HepG2 (cell line): ENCODE results near the gene IGF2BP1. TPM values are rescaled to one million over a fixed set of nuclear protein-coding genes. Genes with fewer than 3 reads are reported as not detected.

ENCODE experiments used
- ATF3 ChIP-seq: sonication (generic); formaldehyde crosslinking; IDR thresholded peaks from 2 replicates; pipeline ENCODE4 v1.4.0; 2020; ENCODE audit warnings: missing genetic modification reagents
- CTCF ChIP-seq: sonication (generic); formaldehyde crosslinking; IDR thresholded peaks from 2 replicates; pipeline ENCODE4 v1.5.0; 2020; ENCODE audit warnings: mild to moderate bottlenecking, missing genetic modification reagents, moderate library complexity
- DR1 ChIP-seq: sonication (generic); formaldehyde crosslinking; IDR thresholded peaks from 2 replicates; pipeline ENCODE4 v1.8.0; 2021; ENCODE audit warnings: mild to moderate bottlenecking, missing genetic modification reagents, inconsistent platforms
- ETV5 ChIP-seq: IDR thresholded peaks from 2 replicates; pipeline ENCODE4 v1.6.1; 2018; ENCODE audit warnings: missing biosample characterization, missing genetic modification reagents, inconsistent platforms, borderline replicate concordance
- FOXA3 ChIP-seq: IDR thresholded peaks from 2 replicates; pipeline ENCODE4 v1.6.1; 2016; ENCODE audit warnings: missing genetic modification reagents, missing compliant biosample characterization
- FOXP1 ChIP-seq, 2 experiments: fragments of 450-650 bp in 1 of 2; IDR thresholded peaks; 2 replicates each; pipeline ENCODE4 v1.6.1; 2017 to 2018; ENCODE audit warnings: antibody characterized with exemption in 1 of 2
- ISX ChIP-seq: sonication (generic); formaldehyde crosslinking; conservative IDR thresholded peaks from 2 replicates; pipeline ENCODE4 v1.5.0; 2020; ENCODE audit warnings: missing genetic modification reagents
- NFIB ChIP-seq: sonication (generic); formaldehyde crosslinking; IDR thresholded peaks from 2 replicates; pipeline ENCODE4 v1.9.0; 2021; ENCODE audit warnings: missing genetic modification reagents, mild to moderate bottlenecking, borderline replicate concordance
- NR2F1 ChIP-seq, 2 experiments: fragments of 450-650 bp in 1 of 2; formaldehyde crosslinking in 1 of 2; IDR thresholded peaks; 2 replicates each; pipeline versions ENCODE4 v1.5.0 to v1.6.1; 2016 to 2020; ENCODE audit warnings: mild to moderate bottlenecking in 1 of 2, missing compliant biosample characterization in 1 of 2, missing genetic modification reagents in 1 of 2, moderate library complexity in 1 of 2
- SMAD9 ChIP-seq: sonication (generic); formaldehyde crosslinking; IDR thresholded peaks from 2 replicates; pipeline ENCODE4 v1.5.1; 2020; ENCODE audit warnings: mild to moderate bottlenecking, missing genetic modification reagents
- SNRNP70 ChIP-seq: fragments of 200-400 bp; formaldehyde crosslinking; IDR thresholded peaks from 2 replicates; pipeline ENCODE4 v1.6.1; 2017; ENCODE audit warnings: mild to moderate bottlenecking, low read depth, low read length, moderate library complexity
- UBTF ChIP-seq: sonication (generic); formaldehyde crosslinking; IDR thresholded peaks from 2 replicates; pipeline ENCODE4 v1.4.0; 2020; ENCODE audit warnings: mild to moderate bottlenecking, missing genetic modification reagents
- ZNF501 ChIP-seq: sonication (generic); formaldehyde crosslinking; IDR thresholded peaks from 2 replicates; pipeline ENCODE4 v1.5.1; 2020; ENCODE audit warnings: mild to moderate bottlenecking, moderate library complexity, missing genetic modification reagents
- ZNF549 ChIP-seq: sonication (generic); formaldehyde crosslinking; IDR thresholded peaks from 2 replicates; pipeline ENCODE4 v1.5.0; 2020; ENCODE audit warnings: missing genetic modification reagents
- ZNF781 ChIP-seq: sonication (generic); formaldehyde crosslinking; IDR thresholded peaks from 2 replicates; pipeline ENCODE4 v1.5.1; 2020; ENCODE audit warnings: borderline replicate concordance, mild to moderate bottlenecking, missing genetic modification reagents; ENCODE audit errors: not compliant biosample characterization
- polyA plus RNA-seq, 8 experiments: library from polyadenylated mRNA; depleted of rRNA in 3 of 8; stranded (reverse) in 7 of 8; unstranded in 1 of 8; fragments of >200 nt; fragmentation: Illumina TruSeq in 4 of 8; extraction: Trizol in 4 of 8; gene quantifications; 2 replicates each; pipeline versions ENCODE4 v1.2.1 to v1.2.3, GENCODE V29; 2011 to 2016; ENCODE audit warnings: low read depth in 4 of 8, missing spikeins in 1 of 8, mixed read lengths in 1 of 8; ENCODE audit not compliant: insufficient read depth in 1 of 8
- total RNA-seq, 5 experiments: library from RNA; depleted of rRNA; stranded (reverse); fragments of >200 nt; fragmentation: Illumina TruSeq; extraction: Trizol; gene quantifications; 2 replicates each; pipeline ENCODE4 v1.2.3, GENCODE V29; 2016; ENCODE audit warnings: low read depth in 1 of 5
- TF ChIP-seq, protein P1 (sequence below): sonication (generic); formaldehyde crosslinking; IDR thresholded peaks from 2 replicates; pipeline ENCODE4 v1.4.0; 2020; ENCODE audit warnings: missing genetic modification reagents, borderline replicate concordance
- TF ChIP-seq, protein P2 (sequence below): sonication (generic); formaldehyde crosslinking; IDR thresholded peaks from 2 replicates; pipeline ENCODE4 v1.8.0; 2022; ENCODE audit warnings: mild to moderate bottlenecking, missing genetic modification reagents
- TF ChIP-seq, protein P3 (sequence below): sonication (generic); formaldehyde crosslinking; IDR thresholded peaks from 2 replicates; pipeline ENCODE4 v1.4.0; 2020; ENCODE audit warnings: missing genetic modification reagents

IGF2BP1 gene
- total and polyA plus RNA-seq, 2 of the 13 experiments (the other 11 are each of a cell fraction or from before 2014, with no cell fraction given) = 29.7 to 75.1 TPM

- TF ChIP-seq, protein P1, sequence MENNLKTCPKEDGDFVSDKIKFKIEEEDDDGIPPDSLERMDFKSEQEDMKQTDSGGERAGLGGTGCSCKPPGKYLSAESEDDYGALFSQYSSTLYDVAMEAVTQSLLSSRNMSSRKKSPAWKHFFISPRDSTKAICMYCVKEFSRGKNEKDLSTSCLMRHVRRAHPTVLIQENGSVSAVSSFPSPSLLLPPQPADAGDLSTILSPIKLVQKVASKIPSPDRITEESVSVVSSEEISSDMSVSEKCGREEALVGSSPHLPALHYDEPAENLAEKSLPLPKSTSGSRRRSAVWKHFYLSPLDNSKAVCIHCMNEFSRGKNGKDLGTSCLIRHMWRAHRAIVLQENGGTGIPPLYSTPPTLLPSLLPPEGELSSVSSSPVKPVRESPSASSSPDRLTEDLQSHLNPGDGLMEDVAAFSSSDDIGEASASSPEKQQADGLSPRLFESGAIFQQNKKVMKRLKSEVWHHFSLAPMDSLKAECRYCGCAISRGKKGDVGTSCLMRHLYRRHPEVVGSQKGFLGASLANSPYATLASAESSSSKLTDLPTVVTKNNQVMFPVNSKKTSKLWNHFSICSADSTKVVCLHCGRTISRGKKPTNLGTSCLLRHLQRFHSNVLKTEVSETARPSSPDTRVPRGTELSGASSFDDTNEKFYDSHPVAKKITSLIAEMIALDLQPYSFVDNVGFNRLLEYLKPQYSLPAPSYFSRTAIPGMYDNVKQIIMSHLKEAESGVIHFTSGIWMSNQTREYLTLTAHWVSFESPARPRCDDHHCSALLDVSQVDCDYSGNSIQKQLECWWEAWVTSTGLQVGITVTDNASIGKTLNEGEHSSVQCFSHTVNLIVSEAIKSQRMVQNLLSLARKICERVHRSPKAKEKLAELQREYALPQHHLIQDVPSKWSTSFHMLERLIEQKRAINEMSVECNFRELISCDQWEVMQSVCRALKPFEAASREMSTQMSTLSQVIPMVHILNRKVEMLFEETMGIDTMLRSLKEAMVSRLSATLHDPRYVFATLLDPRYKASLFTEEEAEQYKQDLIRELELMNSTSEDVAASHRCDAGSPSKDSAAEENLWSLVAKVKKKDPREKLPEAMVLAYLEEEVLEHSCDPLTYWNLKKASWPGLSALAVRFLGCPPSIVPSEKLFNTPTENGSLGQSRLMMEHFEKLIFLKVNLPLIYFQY (CRISPR knock-in tag) = no peak
- TF ChIP-seq ISX (CRISPR knock-in tag) (no peak), NR2F1 (CRISPR knock-in tag; IDR thresholded peaks at IDR 0.05) (no peak), ZNF501 (CRISPR knock-in tag) (peak; percentile 72), ZNF549 (CRISPR knock-in tag) (no peak), ETV5 (CRISPR knock-in tag) (no peak), NFIB (CRISPR knock-in tag) (no peak), FOXP1 (IDR thresholded peaks at IDR 0.05) (no peak), FOXP1 (CRISPR knock-in tag; IDR thresholded peaks at IDR 0.05) (no peak), FOXA3 (CRISPR knock-in tag) (no peak), UBTF (CRISPR knock-in tag) (no peak), DR1 (CRISPR knock-in tag) (no peak), SMAD9 (CRISPR knock-in tag) (no peak), ATF3 (no peak), SNRNP70 (no peak), ZNF781 (peak; percentile 5), CTCF (CRISPR knock-in tag) (peak; percentile 48)
- TF ChIP-seq, protein P2, sequence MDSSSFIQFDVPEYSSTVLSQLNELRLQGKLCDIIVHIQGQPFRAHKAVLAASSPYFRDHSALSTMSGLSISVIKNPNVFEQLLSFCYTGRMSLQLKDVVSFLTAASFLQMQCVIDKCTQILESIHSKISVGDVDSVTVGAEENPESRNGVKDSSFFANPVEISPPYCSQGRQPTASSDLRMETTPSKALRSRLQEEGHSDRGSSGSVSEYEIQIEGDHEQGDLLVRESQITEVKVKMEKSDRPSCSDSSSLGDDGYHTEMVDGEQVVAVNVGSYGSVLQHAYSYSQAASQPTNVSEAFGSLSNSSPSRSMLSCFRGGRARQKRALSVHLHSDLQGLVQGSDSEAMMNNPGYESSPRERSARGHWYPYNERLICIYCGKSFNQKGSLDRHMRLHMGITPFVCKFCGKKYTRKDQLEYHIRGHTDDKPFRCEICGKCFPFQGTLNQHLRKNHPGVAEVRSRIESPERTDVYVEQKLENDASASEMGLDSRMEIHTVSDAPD (CRISPR knock-in tag) = 0 out of 2 replicates have a peak, but pooled peaks have one; percentile 28
- TF ChIP-seq, protein P3, sequence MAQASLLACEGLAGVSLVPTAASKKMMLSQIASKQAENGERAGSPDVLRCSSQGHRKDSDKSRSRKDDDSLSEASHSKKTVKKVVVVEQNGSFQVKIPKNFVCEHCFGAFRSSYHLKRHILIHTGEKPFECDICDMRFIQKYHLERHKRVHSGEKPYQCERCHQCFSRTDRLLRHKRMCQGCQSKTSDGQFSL = peak; percentile 31; the same call in 1 of the 2 replicates
Observed at GRCh38 chr17:48960834-48961515, 36.2 kb upstream of the IGF2BP1 start (continued).
